Transverse colon (tissue), 4 donors: ENCODE data around the gene HDHD5.

Experiments
- EP300 ChIP-seq: sonication (generic); formaldehyde crosslinking; IDR thresholded peaks from one replicate; pipeline ENCODE4 v1.6.1; 2017; ENCODE audit warnings: antibody characterized with exemption, low read depth
- POLR2A ChIP-seq: fragments of 450-650 bp; IDR thresholded peaks from one replicate; pipeline ENCODE4 v1.6.1; 2016; ENCODE audit warnings: antibody characterized with exemption, mild to moderate bottlenecking, moderate library complexity
- POLR2AphosphoS5 ChIP-seq, 3 donors: sonication (generic); formaldehyde crosslinking; IDR thresholded peaks; one replicate each; pipeline ENCODE4 v1.6.1; 2016; ENCODE audit warnings: antibody characterized with exemption in 3 of 3
- TF ChIP-seq, protein P1 (sequence below), 5 experiments: fragments of 200-600 bp in 3 of 5; fragments of 450-650 bp in 2 of 5; sonication (generic) in 3 of 5; IDR thresholded peaks; 1 replicate in 2 of 5; 2 replicates in 3 of 5; pipeline ENCODE4 v1.5.1; 2016 to 2017; ENCODE audit warnings: antibody characterized with exemption in 5 of 5, inconsistent platforms in 3 of 5, mild to moderate bottlenecking in 2 of 5, moderate library complexity in 1 of 5

DNA sequence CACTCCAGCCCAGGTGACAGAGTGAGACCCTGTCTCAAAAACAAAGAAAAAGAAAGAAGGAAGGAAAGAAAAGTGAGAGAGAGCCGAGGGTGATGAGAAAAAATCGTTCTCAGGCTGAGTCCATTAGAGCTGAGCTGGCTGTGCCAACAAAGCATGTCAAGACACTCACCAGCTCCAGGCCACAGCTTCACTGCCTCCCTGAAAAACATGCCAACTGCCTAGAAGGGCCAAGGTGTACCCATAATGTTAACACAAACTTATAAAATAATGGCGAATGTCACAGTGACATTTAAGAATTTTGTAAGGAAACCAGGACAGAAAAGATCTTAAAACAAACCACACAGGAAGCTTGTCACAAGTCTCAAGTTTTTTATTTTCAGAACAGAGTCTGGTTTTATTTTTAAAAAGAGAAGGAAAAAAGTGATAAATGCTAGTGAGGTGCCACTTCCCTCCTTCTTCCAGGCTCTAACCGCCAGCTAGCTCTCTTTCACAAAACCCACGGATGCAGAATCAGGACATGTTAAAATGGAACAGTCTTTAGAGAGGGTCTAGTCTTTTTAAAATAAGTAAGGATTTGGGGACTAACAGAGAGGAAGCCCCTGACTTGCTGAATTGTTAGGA is 43.0 kb downstream of the HDHD5 start:
- TF ChIP-seq, protein P1, sequence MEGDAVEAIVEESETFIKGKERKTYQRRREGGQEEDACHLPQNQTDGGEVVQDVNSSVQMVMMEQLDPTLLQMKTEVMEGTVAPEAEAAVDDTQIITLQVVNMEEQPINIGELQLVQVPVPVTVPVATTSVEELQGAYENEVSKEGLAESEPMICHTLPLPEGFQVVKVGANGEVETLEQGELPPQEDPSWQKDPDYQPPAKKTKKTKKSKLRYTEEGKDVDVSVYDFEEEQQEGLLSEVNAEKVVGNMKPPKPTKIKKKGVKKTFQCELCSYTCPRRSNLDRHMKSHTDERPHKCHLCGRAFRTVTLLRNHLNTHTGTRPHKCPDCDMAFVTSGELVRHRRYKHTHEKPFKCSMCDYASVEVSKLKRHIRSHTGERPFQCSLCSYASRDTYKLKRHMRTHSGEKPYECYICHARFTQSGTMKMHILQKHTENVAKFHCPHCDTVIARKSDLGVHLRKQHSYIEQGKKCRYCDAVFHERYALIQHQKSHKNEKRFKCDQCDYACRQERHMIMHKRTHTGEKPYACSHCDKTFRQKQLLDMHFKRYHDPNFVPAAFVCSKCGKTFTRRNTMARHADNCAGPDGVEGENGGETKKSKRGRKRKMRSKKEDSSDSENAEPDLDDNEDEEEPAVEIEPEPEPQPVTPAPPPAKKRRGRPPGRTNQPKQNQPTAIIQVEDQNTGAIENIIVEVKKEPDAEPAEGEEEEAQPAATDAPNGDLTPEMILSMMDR (IDR thresholded peaks at IDR 0.05) = no peak
- no peak for TF ChIP-seq POLR2AphosphoS5 (IDR thresholded peaks at IDR 0.05)
- TF ChIP-seq POLR2A = no peak
- no peak for TF ChIP-seq EP300
